SK-N-SH (cell line): ENCODE data around the gene TMEM218. TPM values are rescaled to one million over a fixed set of nuclear protein-coding genes. Genes with fewer than 3 reads are reported as not detected.
A peak's percentile ranks its signal among the peaks of the same experiment; 100 is the strongest.

Source experiments
- CTCF ChIA-PET: fragments of 300-600, 350-600 bp; formaldehyde crosslinking; extraction: SDS; loops from one replicate; lab custom pipeline; 2021; lab: Yijun Ruan, JAX
- POLR2A ChIA-PET: fragments of 350-600 bp; sonication (Branson Sonifier 250); formaldehyde crosslinking; extraction: SDS; loops from one replicate; lab custom pipeline; 2020; ENCODE audit warnings: antibody characterized with exemption, inconsistent platforms; lab: Yijun Ruan, JAX
- DNase-seq: peaks from one replicate; pipeline ENCODE4 v3.0.0; 2012
- H2AFZ ChIP-seq: fragments of 200-600 bp; sonication (generic); 2 replicates; pipeline ENCODE4 v1.8.1; 2016; ENCODE audit warnings: antibody characterized with exemption, mild to moderate bottlenecking, low read depth
- H3F3A ChIP-seq: fragments of 200-600 bp; sonication (generic); replicated peaks from 2 replicates; pipeline ENCODE3; 2016; ENCODE audit warnings: antibody characterized with exemption, mild to moderate bottlenecking; ENCODE audit not compliant: insufficient read depth
- H3K27ac ChIP-seq, 2 experiments: fragments of 200-500 bp in 1 of 2; fragments of 200-600 bp in 1 of 2; sonication (Bioruptor generic) in 1 of 2; sonication (generic), shearing (Covaris generic) in 1 of 2; 2 replicates each; pipeline versions ENCODE4 v1.5.1 to v1.6.1; 2014 to 2016; ENCODE audit warnings: low read depth in 2 of 2, inconsistent platforms in 1 of 2, low read length in 1 of 2, mild to moderate bottlenecking in 1 of 2, mixed read lengths in 1 of 2
- H3K27me3 ChIP-seq: fragments of 200-600 bp; sonication (generic), shearing (Covaris generic); 2 replicates; pipeline ENCODE4 v1.6.1; 2016; ENCODE audit warnings: mixed run types; ENCODE audit not compliant: insufficient read depth
- H3K36me3 ChIP-seq, 2 experiments: fragments of 200-500 bp in 1 of 2; fragments of 200-600 bp in 1 of 2; sonication (Bioruptor generic) in 1 of 2; sonication (generic) in 1 of 2; replicated peaks in 1 of 2; 2 replicates each; pipeline versions ENCODE3 to v1.5.1; 2014 to 2016; ENCODE audit warnings: low read length in 1 of 2, mild to moderate bottlenecking in 1 of 2; ENCODE audit not compliant: insufficient read depth in 2 of 2, control insufficient read depth in 1 of 2
- H3K4me1 ChIP-seq, 2 experiments: fragments of 200-500 bp in 1 of 2; fragments of 200-600 bp in 1 of 2; sonication (Bioruptor generic) in 1 of 2; sonication (generic), shearing (Covaris generic) in 1 of 2; 2 replicates each; pipeline versions ENCODE4 v1.5.1 to v1.6.1; 2014 to 2016; ENCODE audit warnings: low read depth in 1 of 2, low read length in 1 of 2, mixed run types in 1 of 2; ENCODE audit not compliant: insufficient read depth in 2 of 2, control insufficient read depth in 1 of 2
- H3K4me2 ChIP-seq: fragments of 200-600 bp; sonication (generic), shearing (Covaris generic); 2 replicates; pipeline ENCODE4 v1.6.1; 2017; ENCODE audit warnings: mixed run types
- H3K4me3 ChIP-seq, 2 experiments: fragments of 200-500 bp in 1 of 2; fragments of 200-600 bp in 1 of 2; sonication (Bioruptor generic) in 1 of 2; sonication (generic), shearing (Covaris generic) in 1 of 2; 2 replicates each; pipeline versions ENCODE4 v1.5.1 to v1.8.1; 2014 to 2016; ENCODE audit warnings: low read depth in 2 of 2, inconsistent platforms in 1 of 2, low read length in 1 of 2, mild to moderate bottlenecking in 1 of 2, mixed read lengths in 1 of 2, moderate library complexity in 1 of 2
- H3K79me2 ChIP-seq: fragments of 200-600 bp; sonication (generic); 2 replicates; pipeline ENCODE4 v1.8.1; 2017; ENCODE audit warnings: mild to moderate bottlenecking; ENCODE audit not compliant: insufficient read depth
- H3K9ac ChIP-seq: fragments of 200-600 bp; sonication (generic); 2 replicates; pipeline ENCODE4 v1.6.1; 2017; ENCODE audit warnings: mixed run types
- H3K9me2 ChIP-seq: fragments of 200-600 bp; sonication (generic); 2 replicates; pipeline ENCODE4 v1.6.1; 2017; ENCODE audit warnings: mixed run types
- H3K9me3 ChIP-seq: fragments of 200-600 bp; sonication (generic); 2 replicates; pipeline ENCODE4 v1.6.1; 2017; ENCODE audit warnings: mixed run types, mild to moderate bottlenecking, moderate library complexity
- H4K20me1 ChIP-seq: fragments of 200-600 bp; sonication (generic); 2 replicates; pipeline ENCODE4 v1.6.1; 2017; ENCODE audit warnings: mild to moderate bottlenecking, mixed run types; ENCODE audit not compliant: insufficient read depth
- ELF1 ChIP-seq: IDR thresholded peaks from 2 replicates; pipeline ENCODE4 v1.4.0; 2012
- EP300 ChIP-seq, 2 experiments: IDR thresholded peaks; 2 replicates each; pipeline versions ENCODE4 v1.4.0 to v1.6.1; 2012; ENCODE audit warnings: borderline replicate concordance in 1 of 2, low read depth in 1 of 2, low read length in 1 of 2
- EZH2phosphoT487 ChIP-seq: fragments of 200-600 bp; sonication (generic); IDR thresholded peaks from 2 replicates; pipeline ENCODE4 v1.6.1; 2017; ENCODE audit warnings: low read depth, mixed run types, mild to moderate bottlenecking, antibody characterized with exemption, moderate library complexity, borderline replicate concordance
- FOSL2 ChIP-seq: IDR thresholded peaks from 2 replicates; pipeline ENCODE4 v1.4.0; 2012; ENCODE audit warnings: low read depth, mild to moderate bottlenecking, moderate library complexity, borderline replicate concordance
- FOXJ3 ChIP-seq: sonication (generic); formaldehyde crosslinking; IDR thresholded peaks from 2 replicates; pipeline ENCODE4 v1.5.1; 2020; ENCODE audit warnings: mild to moderate bottlenecking, missing genetic modification reagents
- GABPA ChIP-seq: IDR thresholded peaks from 2 replicates; pipeline ENCODE4 v1.4.0; 2012; ENCODE audit warnings: low read depth, mild to moderate bottlenecking
- GATA2 ChIP-seq: sonication (generic); formaldehyde crosslinking; IDR thresholded peaks from 2 replicates; pipeline ENCODE4 v1.5.0; 2020; ENCODE audit warnings: mild to moderate bottlenecking, missing genetic modification reagents
- MXI1 ChIP-seq: IDR thresholded peaks from 2 replicates; pipeline ENCODE4 v1.6.1; 2012; ENCODE audit warnings: mild to moderate bottlenecking, low read depth, low read length, improper control_type of control experiment
- POLR2AphosphoS5 ChIP-seq: IDR thresholded peaks from 2 replicates; pipeline ENCODE4 v1.6.1; 2012; ENCODE audit warnings: low read depth, low read length
- RAD21 ChIP-seq: IDR thresholded peaks from 2 replicates; pipeline ENCODE4 v1.6.1; 2012; ENCODE audit warnings: mild to moderate bottlenecking, low read length
- RCOR1 ChIP-seq: fragments of 150-350 bp; IDR thresholded peaks from 2 replicates; pipeline ENCODE4 v1.6.1; 2017; ENCODE audit warnings: antibody characterized with exemption, low read length
- RFX5 ChIP-seq: IDR thresholded peaks from 2 replicates; pipeline ENCODE4 v1.6.1; 2012; ENCODE audit warnings: mild to moderate bottlenecking, improper control_type of control experiment, low read length
- SIN3A ChIP-seq: IDR thresholded peaks from 2 replicates; pipeline ENCODE4 v1.6.1; 2012; ENCODE audit warnings: low read depth, mild to moderate bottlenecking, low read length, moderate library complexity, borderline replicate concordance
- SMC3 ChIP-seq: IDR thresholded peaks from 2 replicates; pipeline ENCODE4 v1.6.1; 2012; ENCODE audit warnings: low read depth, low read length, improper control_type of control experiment
- TAF1 ChIP-seq: IDR thresholded peaks from 2 replicates; pipeline ENCODE4 v1.6.1; 2012; ENCODE audit warnings: low read depth, mild to moderate bottlenecking, low read length, moderate library complexity, borderline replicate concordance
- TCF12 ChIP-seq: IDR thresholded peaks from 2 replicates; pipeline ENCODE4 v1.4.0; 2012
- TEAD4 ChIP-seq: IDR thresholded peaks from 2 replicates; pipeline ENCODE4 v1.4.0; 2012; ENCODE audit warnings: mild to moderate bottlenecking, borderline replicate concordance; ENCODE audit not compliant: insufficient read depth
- YY1 ChIP-seq: IDR thresholded peaks from 2 replicates; pipeline ENCODE4 v1.4.0; 2012; ENCODE audit warnings: low read depth, mild to moderate bottlenecking
- WGBS: methylation state at CpG from one replicate; pipeline ENCODE4 v1.1.6; 2017; ENCODE audit warnings: low lambda C conversion rate; 5-methylcytosine and 5-hydroxymethylcytosine counted together
- polyA plus RNA-seq, 3 experiments: library from polyadenylated mRNA; depleted of rRNA; stranded (reverse); fragments of >200 nt; gene quantifications; 2 replicates each; pipeline ENCODE4 v1.2.3, GENCODE V29; 2012
- TF ChIP-seq, protein P1 (sequence below): IDR thresholded peaks from 2 replicates; pipeline ENCODE4 v1.4.0; 2012; ENCODE audit warnings: low read depth, borderline replicate concordance
- TF ChIP-seq, protein P2 (sequence below): IDR thresholded peaks from 2 replicates; pipeline ENCODE4 v1.4.0; 2012; ENCODE audit warnings: low read depth
- TF ChIP-seq, protein P3 (sequence below): fragments of 200-600 bp; sonication (generic); IDR thresholded peaks from 2 replicates; pipeline ENCODE4 v1.6.1; 2017; ENCODE audit warnings: antibody characterized with exemption, mild to moderate bottlenecking, moderate library complexity
- TF ChIP-seq, protein P4 (sequence below): IDR thresholded peaks from 2 replicates; pipeline ENCODE4 v1.6.1; 2012; ENCODE audit warnings: mild to moderate bottlenecking, low read depth, low read length, moderate library complexity
- TF ChIP-seq, protein P5 (sequence below): IDR thresholded peaks from 2 replicates; pipeline ENCODE4; 2012

TMEM218 gene
- polyA plus RNA-seq (2012; rRNA removed), result 34.8 and 36.2 TPM in 2 replicates
- polyA plus RNA-seq (2012; cell fraction: cytosol; rRNA removed), result 37.6 and 37.8 TPM in 2 replicates
- polyA plus RNA-seq (2012; cell fraction: nucleus; rRNA removed), result 36.5 and 56.6 TPM in 2 replicates

DNA sequence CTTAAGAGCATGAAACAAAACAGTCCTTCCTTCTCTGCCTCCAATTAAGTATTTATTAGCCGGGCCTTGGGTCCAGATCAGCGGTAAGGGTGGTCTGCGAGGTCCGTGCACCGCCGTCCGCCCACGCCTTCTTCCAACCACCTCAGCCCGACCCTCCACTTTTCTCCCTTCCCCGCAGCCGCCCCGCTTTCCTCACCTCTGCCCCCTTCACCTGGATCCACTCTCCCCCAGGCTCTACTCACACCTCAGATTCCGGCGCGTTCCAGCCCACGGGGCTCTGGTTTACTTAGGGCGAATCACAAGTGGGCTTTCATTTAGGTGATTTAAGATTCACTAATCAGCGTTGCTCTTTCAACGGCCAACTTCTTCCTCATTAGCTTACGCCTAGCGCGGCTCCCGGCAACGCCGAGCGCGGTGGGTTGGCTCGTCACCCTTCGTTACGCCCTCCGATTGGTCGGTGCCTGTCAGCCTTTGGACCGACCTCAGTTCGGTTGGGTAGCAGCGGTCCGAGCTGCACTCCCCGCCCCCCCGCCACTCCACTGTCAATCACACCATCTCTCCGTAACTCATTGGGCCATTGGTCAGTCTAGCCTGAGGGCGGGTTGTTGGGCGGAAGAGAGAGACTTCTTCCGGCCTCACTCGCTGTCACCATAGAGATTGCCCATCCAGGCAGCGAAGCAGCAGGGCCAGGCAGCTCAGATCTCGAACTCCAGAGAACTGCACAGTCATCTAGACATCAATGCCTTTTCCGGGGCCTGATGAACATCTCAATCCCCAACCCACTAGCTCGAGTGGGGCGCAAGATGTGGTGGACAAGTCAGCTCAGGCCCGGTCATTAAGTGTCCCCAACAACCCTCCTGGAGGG, at the start of gene TMEM218:
Gene TMEM218, minus strand, starts transcription at position 284 of the 865 bp plus-strand sequence. CDS start 9,385 bp downstream, outside the sequence.
- Histone ChIP-seq H3K4me2 (peak within 1 kb of the TSS; percentile 92), H3K9ac (peak within 1 kb of the TSS; percentile 82), H3F3A (no peaks in the 10 kb centered on the region), H2AFZ (peak within 1 kb of the TSS; percentile 99), H3K36me3 (peaks cover 0 to 3% of the 10 kb centered on the region in 2 experiments), H3K27me3 (no peaks in the 10 kb centered on the region), H3K9me3 (no peaks in the 10 kb centered on the region), H4K20me1 (no peaks in the 10 kb centered on the region), H3K79me2 (peaks cover 25% of the 10 kb centered on the region), H3K4me3 (peak within 1 kb of the TSS; percentile 79 to 100), H3K4me1 (peaks cover 5 to 8% of the 10 kb centered on the region in 2 experiments; a peak in 3 of 4 replicates), H3K27ac (peak within 1 kb of the TSS; percentile 46 to 84; a peak in 3 of 4 replicates), H3K9me2 (no peaks in the 10 kb centered on the region)
- peak; percentile 93 for DNase-seq
- WGBS, result 3% methylated on average over 47 of the region's 49 CpGs
- ChIA-PET CTCF (interaction anchor here (1.0 to 3.5 kb wide), 5 partner anchors 10 to 293 kb away, joined by 4 to 31 read pairs (median 12); no protein-coding TSS in a partner anchor), POLR2A (interaction anchor here (0.8 to 1.3 kb wide), 3 partner anchors 30 to 260 kb away, joined by 3 to 5 read pairs (median 3); no protein-coding TSS in a partner anchor)
- TF ChIP-seq RCOR1, result no peak
- TF ChIP-seq SMC3, result no peak
- no peak for TF ChIP-seq GATA2
- TF ChIP-seq, protein P1, sequence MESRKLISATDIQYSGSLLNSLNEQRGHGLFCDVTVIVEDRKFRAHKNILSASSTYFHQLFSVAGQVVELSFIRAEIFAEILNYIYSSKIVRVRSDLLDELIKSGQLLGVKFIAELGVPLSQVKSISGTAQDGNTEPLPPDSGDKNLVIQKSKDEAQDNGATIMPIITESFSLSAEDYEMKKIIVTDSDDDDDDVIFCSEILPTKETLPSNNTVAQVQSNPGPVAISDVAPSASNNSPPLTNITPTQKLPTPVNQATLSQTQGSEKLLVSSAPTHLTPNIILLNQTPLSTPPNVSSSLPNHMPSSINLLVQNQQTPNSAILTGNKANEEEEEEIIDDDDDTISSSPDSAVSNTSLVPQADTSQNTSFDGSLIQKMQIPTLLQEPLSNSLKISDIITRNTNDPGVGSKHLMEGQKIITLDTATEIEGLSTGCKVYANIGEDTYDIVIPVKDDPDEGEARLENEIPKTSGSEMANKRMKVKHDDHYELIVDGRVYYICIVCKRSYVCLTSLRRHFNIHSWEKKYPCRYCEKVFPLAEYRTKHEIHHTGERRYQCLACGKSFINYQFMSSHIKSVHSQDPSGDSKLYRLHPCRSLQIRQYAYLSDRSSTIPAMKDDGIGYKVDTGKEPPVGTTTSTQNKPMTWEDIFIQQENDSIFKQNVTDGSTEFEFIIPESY, result no peak
- no peak for TF ChIP-seq EP300 (IDR thresholded peaks at IDR 0.05; ENCODE audit: borderline replicate concordance in 1 of 2, low read depth in 1 of 2, low read length in 1 of 2)
- no peak for TF ChIP-seq TEAD4
- TF ChIP-seq, protein P2, sequence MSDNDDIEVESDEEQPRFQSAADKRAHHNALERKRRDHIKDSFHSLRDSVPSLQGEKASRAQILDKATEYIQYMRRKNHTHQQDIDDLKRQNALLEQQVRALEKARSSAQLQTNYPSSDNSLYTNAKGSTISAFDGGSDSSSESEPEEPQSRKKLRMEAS, result peak; percentile 79
- TF ChIP-seq POLR2AphosphoS5, result peak; percentile 59; the same call in 1 of the 2 replicates
- peak; percentile 66 for TF ChIP-seq ELF1
- TF ChIP-seq YY1, result no peak
- TF ChIP-seq TAF1, result no peak
- TF ChIP-seq, protein P3, sequence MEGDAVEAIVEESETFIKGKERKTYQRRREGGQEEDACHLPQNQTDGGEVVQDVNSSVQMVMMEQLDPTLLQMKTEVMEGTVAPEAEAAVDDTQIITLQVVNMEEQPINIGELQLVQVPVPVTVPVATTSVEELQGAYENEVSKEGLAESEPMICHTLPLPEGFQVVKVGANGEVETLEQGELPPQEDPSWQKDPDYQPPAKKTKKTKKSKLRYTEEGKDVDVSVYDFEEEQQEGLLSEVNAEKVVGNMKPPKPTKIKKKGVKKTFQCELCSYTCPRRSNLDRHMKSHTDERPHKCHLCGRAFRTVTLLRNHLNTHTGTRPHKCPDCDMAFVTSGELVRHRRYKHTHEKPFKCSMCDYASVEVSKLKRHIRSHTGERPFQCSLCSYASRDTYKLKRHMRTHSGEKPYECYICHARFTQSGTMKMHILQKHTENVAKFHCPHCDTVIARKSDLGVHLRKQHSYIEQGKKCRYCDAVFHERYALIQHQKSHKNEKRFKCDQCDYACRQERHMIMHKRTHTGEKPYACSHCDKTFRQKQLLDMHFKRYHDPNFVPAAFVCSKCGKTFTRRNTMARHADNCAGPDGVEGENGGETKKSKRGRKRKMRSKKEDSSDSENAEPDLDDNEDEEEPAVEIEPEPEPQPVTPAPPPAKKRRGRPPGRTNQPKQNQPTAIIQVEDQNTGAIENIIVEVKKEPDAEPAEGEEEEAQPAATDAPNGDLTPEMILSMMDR, result no peak
- no peak for TF ChIP-seq FOSL2
- peak; percentile 89 for TF ChIP-seq RFX5
- TF ChIP-seq, protein P4, sequence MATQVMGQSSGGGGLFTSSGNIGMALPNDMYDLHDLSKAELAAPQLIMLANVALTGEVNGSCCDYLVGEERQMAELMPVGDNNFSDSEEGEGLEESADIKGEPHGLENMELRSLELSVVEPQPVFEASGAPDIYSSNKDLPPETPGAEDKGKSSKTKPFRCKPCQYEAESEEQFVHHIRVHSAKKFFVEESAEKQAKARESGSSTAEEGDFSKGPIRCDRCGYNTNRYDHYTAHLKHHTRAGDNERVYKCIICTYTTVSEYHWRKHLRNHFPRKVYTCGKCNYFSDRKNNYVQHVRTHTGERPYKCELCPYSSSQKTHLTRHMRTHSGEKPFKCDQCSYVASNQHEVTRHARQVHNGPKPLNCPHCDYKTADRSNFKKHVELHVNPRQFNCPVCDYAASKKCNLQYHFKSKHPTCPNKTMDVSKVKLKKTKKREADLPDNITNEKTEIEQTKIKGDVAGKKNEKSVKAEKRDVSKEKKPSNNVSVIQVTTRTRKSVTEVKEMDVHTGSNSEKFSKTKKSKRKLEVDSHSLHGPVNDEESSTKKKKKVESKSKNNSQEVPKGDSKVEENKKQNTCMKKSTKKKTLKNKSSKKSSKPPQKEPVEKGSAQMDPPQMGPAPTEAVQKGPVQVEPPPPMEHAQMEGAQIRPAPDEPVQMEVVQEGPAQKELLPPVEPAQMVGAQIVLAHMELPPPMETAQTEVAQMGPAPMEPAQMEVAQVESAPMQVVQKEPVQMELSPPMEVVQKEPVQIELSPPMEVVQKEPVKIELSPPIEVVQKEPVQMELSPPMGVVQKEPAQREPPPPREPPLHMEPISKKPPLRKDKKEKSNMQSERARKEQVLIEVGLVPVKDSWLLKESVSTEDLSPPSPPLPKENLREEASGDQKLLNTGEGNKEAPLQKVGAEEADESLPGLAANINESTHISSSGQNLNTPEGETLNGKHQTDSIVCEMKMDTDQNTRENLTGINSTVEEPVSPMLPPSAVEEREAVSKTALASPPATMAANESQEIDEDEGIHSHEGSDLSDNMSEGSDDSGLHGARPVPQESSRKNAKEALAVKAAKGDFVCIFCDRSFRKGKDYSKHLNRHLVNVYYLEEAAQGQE, result no peak
- peak; percentile 73 for TF ChIP-seq MXI1
- TF ChIP-seq GABPA, result peak; percentile 95
- TF ChIP-seq SIN3A, result no peak
- no peak for TF ChIP-seq RAD21
- no peak for TF ChIP-seq EZH2phosphoT487
- TF ChIP-seq TCF12, result no peak
- TF ChIP-seq, protein P5, sequence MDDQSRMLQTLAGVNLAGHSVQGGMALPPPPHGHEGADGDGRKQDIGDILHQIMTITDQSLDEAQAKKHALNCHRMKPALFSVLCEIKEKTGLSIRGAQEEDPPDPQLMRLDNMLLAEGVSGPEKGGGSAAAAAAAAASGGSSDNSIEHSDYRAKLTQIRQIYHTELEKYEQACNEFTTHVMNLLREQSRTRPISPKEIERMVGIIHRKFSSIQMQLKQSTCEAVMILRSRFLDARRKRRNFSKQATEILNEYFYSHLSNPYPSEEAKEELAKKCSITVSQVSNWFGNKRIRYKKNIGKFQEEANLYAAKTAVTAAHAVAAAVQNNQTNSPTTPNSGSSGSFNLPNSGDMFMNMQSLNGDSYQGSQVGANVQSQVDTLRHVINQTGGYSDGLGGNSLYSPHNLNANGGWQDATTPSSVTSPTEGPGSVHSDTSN, result peak; percentile 100
- TF ChIP-seq FOXJ3 (CRISPR knock-in tag), result no peak
